Fibroblast of lung (primary cell): ENCODE data around the gene SLC22A12. TPM values are rescaled to one million over a fixed set of nuclear protein-coding genes. Genes with fewer than 3 reads are reported as not detected.

ENCODE experiments used
- DNase-seq, 2 donors: peaks; one replicate each; pipeline versions ENCODE4 v3.0.0 to v3.0.0-alpha.2; 2010; ENCODE audit warnings: low read depth in 2 of 2
- H2AFZ ChIP-seq: 2 replicates; pipeline ENCODE4 v1.5.1; 2012; ENCODE audit warnings: low read length, control low read depth, inconsistent platforms
- H3K27ac ChIP-seq: 2 replicates; pipeline ENCODE4 v1.5.1; 2011; ENCODE audit warnings: low read length, control low read depth; ENCODE audit not compliant: insufficient read depth
- H3K27me3 ChIP-seq: 2 replicates; pipeline ENCODE4 v1.5.1; 2011; ENCODE audit warnings: mild to moderate bottlenecking, low read length; ENCODE audit not compliant: control insufficient read depth, insufficient read depth
- H3K36me3 ChIP-seq: 2 replicates; pipeline ENCODE4 v1.5.1; 2011; ENCODE audit warnings: low read length; ENCODE audit not compliant: control insufficient read depth, insufficient read depth
- H3K4me1 ChIP-seq: 2 replicates; pipeline ENCODE4 v1.5.1; 2011; ENCODE audit warnings: low read length; ENCODE audit not compliant: control insufficient read depth, insufficient read depth; ENCODE audit errors: extremely low read depth
- H3K4me2 ChIP-seq: 2 replicates; pipeline ENCODE4 v1.5.1; 2011; ENCODE audit warnings: low read length, control low read depth; ENCODE audit not compliant: insufficient read depth; ENCODE audit errors: extremely low read depth
- H3K4me3 ChIP-seq, 4 experiments: fragments of 200-600 bp in 1 of 4; sonication (generic) in 1 of 4; replicated peaks in 1 of 4; 2 replicates each; pipeline ENCODE4 v1.5.1; 2011 to 2016; ENCODE audit warnings: low read length in 4 of 4, low read depth in 3 of 4, mild to moderate bottlenecking in 3 of 4, control low read depth in 2 of 4, inconsistent platforms in 1 of 4, mixed read lengths in 1 of 4; ENCODE audit not compliant: insufficient read depth in 1 of 4; ENCODE audit errors: control extremely low read depth in 1 of 4
- H3K79me2 ChIP-seq: 2 replicates; pipeline ENCODE4 v1.5.1; 2012; ENCODE audit warnings: mild to moderate bottlenecking, low read length, inconsistent platforms; ENCODE audit not compliant: control insufficient read depth, insufficient read depth
- H3K9ac ChIP-seq: 2 replicates; pipeline ENCODE4 v1.5.1; 2011; ENCODE audit warnings: mild to moderate bottlenecking, low read length, control low read depth; ENCODE audit not compliant: insufficient read depth
- H3K9me3 ChIP-seq: 2 replicates; pipeline ENCODE4 v1.5.1; 2012; ENCODE audit warnings: low read depth, low read length; ENCODE audit not compliant: control insufficient read depth, insufficient read depth
- H4K20me1 ChIP-seq: 2 replicates; pipeline ENCODE4 v1.5.1; 2011; ENCODE audit warnings: low read length; ENCODE audit not compliant: control insufficient read depth, insufficient read depth; ENCODE audit errors: extremely low read depth
- CTCF ChIP-seq, 2 donors: IDR thresholded peaks in 1 of 2; conservative IDR thresholded peaks in 1 of 2; 1 replicate in 1 of 2; 2 replicates in 1 of 2; pipeline ENCODE4 v1.5.1; 2011 to 2012; ENCODE audit warnings: low read length in 2 of 2, control low read depth in 1 of 2, inconsistent platforms in 1 of 2, low read depth in 1 of 2, mild to moderate bottlenecking in 1 of 2
- EZH2 ChIP-seq: IDR thresholded peaks from 2 replicates; pipeline ENCODE4 v1.5.1; 2012; ENCODE audit warnings: low read length, control low read depth, mild to moderate bottlenecking; ENCODE audit errors: missing control alignments
- polyA plus RNA-seq, 2 donors: library from polyadenylated mRNA; depleted of rRNA in 1 of 2; stranded (reverse) in 1 of 2; unstranded in 1 of 2; fragments of >200 nt; gene quantifications; 2 replicates each; pipeline ENCODE4 v1.2.1, GENCODE V29; 2011 to 2012; ENCODE audit warnings: missing spikeins in 1 of 2
- total RNA-seq: library from RNA; depleted of rRNA; stranded (reverse); fragments of >200 nt; gene quantifications from 2 replicates; pipeline ENCODE4 v1.2.1, GENCODE V29; 2014

The SLC22A12 gene
- total and polyA plus RNA-seq, 2 donors (not counting 1 experiment from before 2014, with no cell fraction given) = not detected

GRCh38 chr11:64602466-64603070 is 11.5 kb downstream of the SLC22A12 start:
- TF ChIP-seq EZH2 (no peak), CTCF (conservative IDR thresholded peaks at IDR 0.05 in 1 of 2, IDR thresholded peaks at IDR 0.05 in 1 of 2; ENCODE audit: low read depth in 1 of 2, low read length in 2 of 2) (no peak)
- Histone ChIP-seq H3K36me3 (no peaks in the 10 kb centered on the region), H3K4me3 (no peak overlapping the region), H3K9ac (no peak overlapping the region), H3K27ac (no peak overlapping the region), H3K4me1 (no peaks in the 10 kb centered on the region), H3K9me3 (no peaks in the 10 kb centered on the region), H3K79me2 (no peaks in the 10 kb centered on the region), H2AFZ (no peak overlapping the region), H3K4me2 (no peak overlapping the region), H4K20me1 (peaks cover 2% of the 10 kb centered on the region), H3K27me3 (no peaks in the 10 kb centered on the region)
- DNase-seq = no peak

DNA sequence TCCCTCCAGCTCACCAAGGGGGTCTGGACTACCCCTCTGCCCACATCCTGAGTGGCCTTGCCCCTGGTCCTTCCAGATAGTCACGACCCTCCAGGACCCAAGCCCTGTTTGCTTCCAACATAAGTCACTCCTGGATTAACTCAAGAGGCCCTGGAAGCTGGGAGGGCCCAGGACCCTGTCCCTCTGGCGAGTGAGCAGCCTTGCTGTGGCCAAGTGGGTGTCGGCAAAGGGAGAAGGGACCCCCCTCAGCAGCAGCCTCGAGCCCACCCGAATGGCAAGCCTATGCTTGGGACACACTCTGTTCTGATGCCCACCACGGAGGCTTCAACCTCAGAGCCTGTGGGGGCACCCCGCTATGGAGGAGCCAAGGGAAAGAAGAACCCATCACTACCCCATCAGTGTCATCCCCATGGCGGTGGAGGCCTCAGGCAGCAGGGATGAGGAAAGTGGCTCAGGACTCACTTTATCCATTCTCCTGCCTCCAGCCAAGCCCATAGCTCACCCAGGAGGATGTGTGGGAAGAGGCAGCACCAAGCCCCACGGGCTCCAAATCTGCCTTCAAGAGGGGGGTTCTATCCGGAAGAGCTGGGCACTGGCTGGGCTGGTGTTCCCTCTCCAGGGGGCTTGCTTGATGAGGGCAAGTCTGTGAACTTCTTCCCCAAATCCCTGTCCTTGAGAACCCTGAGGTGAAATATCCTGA is 12.5 kb downstream of the SLC22A12 start:
- no peak overlapping the region for H2AFZ ChIP-seq
- no peak overlapping the region for H3K4me2 ChIP-seq
- no peak overlapping the region for H3K9ac ChIP-seq
- no peak for DNase-seq
- H3K4me3 ChIP-seq = no peak overlapping the region
- H3K9me3 ChIP-seq = no peaks in the 10 kb centered on the region
- no peak overlapping the region for H3K27ac ChIP-seq
- peaks cover 2% of the 10 kb centered on the region for H4K20me1 ChIP-seq
- TF ChIP-seq CTCF (conservative IDR thresholded peaks at IDR 0.05 in 1 of 2, IDR thresholded peaks at IDR 0.05 in 1 of 2; ENCODE audit: low read depth in 1 of 2, low read length in 2 of 2) (no peak), EZH2 (no peak)
- peaks cover 1% of the 10 kb centered on the region for H3K27me3 ChIP-seq
- no peaks in the 10 kb centered on the region for H3K79me2 ChIP-seq
- no peaks in the 10 kb centered on the region for H3K4me1 ChIP-seq
- no peaks in the 10 kb centered on the region for H3K36me3 ChIP-seq

- Histone ChIP-seq H3K27ac (no peak overlapping the region), H3K27me3 (peaks cover 2% of the 10 kb centered on the region), H3K36me3 (no peaks in the 10 kb centered on the region), H4K20me1 (peaks cover 2% of the 10 kb centered on the region), H3K4me3 (no peak overlapping the region), H3K4me2 (no peak overlapping the region), H3K9ac (no peak overlapping the region), H3K9me3 (no peaks in the 10 kb centered on the region), H2AFZ (no peak overlapping the region), H3K79me2 (no peaks in the 10 kb centered on the region), H3K4me1 (no peaks in the 10 kb centered on the region)
- no peak for DNase-seq
- no peak for TF ChIP-seq EZH2
- no peak for TF ChIP-seq CTCF (conservative IDR thresholded peaks at IDR 0.05 in 1 of 2, IDR thresholded peaks at IDR 0.05 in 1 of 2; ENCODE audit: low read depth in 1 of 2, low read length in 2 of 2)
These were observed 13.6 kb downstream of the SLC22A12 start for GRCh38 chr11:64604458-64605243.
